Measurements from ENCODE around the gene DOCK6.

DOCK6 gene

DNA sequence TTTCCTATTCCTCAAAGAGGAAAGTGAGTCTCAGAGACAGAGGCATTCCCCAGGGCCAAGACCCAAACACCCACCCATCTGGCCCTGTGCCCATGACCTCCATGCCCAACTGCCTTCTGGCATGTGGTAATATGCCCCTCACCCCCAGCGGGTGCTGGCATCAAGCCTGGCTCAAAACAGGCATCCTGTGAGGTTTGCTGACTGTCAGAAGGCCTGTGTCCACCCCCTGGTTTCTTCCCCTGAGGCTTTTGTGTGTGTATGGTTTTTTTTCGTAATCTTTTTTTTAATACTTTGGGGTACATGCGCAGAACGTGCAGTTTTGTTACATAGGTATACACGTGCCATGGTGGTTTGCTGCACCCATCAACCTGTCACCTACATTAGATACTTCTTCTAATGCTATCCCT is 57.4 kb downstream of the DOCK6 start:
- TF ChIP-seq, protein P1, sequence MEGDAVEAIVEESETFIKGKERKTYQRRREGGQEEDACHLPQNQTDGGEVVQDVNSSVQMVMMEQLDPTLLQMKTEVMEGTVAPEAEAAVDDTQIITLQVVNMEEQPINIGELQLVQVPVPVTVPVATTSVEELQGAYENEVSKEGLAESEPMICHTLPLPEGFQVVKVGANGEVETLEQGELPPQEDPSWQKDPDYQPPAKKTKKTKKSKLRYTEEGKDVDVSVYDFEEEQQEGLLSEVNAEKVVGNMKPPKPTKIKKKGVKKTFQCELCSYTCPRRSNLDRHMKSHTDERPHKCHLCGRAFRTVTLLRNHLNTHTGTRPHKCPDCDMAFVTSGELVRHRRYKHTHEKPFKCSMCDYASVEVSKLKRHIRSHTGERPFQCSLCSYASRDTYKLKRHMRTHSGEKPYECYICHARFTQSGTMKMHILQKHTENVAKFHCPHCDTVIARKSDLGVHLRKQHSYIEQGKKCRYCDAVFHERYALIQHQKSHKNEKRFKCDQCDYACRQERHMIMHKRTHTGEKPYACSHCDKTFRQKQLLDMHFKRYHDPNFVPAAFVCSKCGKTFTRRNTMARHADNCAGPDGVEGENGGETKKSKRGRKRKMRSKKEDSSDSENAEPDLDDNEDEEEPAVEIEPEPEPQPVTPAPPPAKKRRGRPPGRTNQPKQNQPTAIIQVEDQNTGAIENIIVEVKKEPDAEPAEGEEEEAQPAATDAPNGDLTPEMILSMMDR (IDR thresholded peaks at IDR 0.05; ENCODE audit: low read depth, low read length), result no peak
- DNase-seq (ENCODE audit: extremely low read depth, low read depth), result no peak

DNA sequence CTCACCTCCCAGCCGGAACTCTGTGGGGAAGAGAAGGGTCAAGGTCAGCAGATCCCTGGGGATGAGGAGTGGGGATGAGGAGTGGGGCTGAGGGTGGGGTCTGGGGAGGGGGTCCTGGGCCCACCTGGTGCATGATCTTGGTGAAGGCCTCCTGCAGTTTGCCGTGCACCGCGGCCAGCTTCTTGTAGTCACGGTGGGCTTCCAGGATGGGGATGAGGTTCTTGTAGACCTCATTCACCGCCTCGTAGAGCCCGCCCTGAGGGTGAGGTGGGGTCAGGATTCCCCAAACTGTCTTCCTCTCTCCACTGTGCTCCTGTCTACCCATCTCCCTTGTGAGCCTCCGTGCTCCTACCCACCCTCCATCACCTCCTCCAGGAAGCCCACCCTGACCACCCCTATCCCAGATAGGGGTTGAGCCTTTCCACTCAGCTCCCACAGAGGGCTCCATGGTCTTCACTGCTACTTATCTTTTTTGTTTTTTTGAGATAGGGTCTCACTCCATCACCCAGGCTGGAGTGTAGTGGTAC is 58.2 kb downstream of the DOCK6 start:
- no peak for DNase-seq (ENCODE audit: extremely low read depth, low read depth)
- TF ChIP-seq, protein P1 (IDR thresholded peaks at IDR 0.05; ENCODE audit: low read depth, low read length), result no peak

DNA sequence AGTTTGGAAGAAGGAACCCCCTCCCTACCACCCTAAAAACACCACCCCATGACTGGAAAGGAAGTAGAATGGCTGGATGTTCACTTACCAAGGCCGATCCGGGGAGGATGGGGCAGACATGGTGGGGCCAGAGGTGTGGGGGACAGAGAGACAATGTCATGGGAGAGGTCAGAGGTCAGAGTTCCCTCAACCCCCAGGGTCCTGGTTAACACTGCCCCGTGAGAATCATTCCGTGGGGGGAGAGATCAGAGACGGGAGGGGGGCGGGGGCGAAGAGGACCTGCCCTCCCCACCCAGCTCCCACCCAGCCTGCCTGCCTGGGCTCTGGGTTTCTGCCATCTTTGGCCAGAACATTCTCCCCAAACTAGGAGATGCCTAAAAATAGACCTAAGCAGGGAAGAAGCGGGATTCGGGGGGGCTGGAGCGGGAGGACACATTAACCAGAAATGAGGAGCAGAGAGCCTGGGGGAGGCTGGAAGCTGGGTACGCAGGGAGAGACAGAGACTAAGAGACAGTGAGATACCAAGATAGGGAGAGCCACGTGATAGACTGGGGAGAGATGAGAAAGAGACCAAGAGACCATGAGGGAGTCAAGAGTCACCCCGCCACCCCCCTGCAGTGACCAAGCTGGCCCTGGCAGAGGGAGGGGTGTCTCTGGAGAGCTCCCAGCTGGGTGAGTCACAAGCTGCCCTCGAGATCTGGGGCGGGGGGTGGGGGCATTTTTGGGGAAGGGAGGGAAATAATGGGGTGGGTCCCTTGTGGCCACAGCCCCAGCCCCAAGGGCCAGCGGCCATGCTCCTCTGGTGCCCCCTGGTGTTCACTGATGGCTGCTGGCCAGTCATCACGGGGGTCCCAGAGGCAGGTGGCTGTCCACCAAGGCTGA is 58.9 kb downstream of the DOCK6 start:
- TF ChIP-seq, protein P1 (IDR thresholded peaks at IDR 0.05; ENCODE audit: low read depth, low read length), result peak; percentile 90
- DNase-seq (ENCODE audit: extremely low read depth, low read depth), result peak; percentile 55

DNA sequence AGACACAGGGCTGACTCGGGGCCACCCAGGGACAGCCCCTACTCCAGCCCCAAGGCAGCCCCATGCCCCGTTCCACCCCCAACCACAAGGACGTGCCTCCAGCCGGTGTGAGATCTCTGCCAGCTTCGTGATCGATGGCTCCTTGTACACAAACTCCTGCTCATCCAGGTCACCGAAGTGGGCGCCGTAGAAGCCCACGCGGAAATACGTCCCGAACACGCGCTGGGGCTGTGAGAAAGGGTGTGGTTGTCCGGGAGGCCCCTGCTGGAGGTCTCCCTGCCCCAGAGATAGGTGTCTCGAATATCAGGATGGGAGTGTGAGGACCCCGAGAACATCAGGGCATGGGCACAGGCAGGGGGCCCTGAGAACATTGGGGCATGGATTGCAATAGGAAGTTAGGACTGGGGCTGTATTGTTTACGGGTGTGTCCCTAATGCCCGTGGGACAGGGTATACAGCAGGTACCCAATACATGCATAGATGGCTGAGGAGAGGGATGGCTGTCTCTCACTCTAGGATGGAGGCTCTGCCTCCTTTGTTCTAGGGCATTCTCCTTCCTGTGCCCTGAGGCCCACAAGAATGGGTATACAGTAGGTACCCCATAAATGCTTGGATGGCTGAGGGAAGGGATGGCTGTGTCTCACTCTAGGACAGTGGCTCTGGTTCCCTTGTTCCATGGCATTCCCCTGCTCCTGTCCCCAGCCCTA is 59.7 kb downstream of the DOCK6 start:
- TF ChIP-seq, protein P1 (IDR thresholded peaks at IDR 0.05; ENCODE audit: low read depth, low read length), result no peak
- no peak for DNase-seq (ENCODE audit: extremely low read depth, low read depth)

DNA sequence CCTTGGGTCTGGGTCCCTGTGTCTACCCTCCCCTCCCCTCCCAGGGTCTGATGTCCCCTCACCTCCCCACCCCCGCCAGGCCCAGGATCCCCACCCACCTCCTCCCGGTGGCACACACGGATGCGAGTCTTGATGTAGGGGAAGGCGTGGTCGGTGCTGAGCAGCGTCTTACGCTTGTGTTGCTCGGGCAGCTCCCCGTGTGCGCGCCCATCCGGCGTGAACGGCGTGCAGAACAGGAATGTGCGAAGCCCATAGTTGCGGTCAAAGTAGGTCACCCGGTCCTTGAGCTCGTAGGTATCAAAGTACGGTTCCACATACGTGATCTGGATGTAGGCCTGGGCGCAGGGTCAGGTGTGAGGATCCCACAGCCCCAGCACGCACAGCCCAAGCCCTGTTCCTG is 60.5 kb downstream of the DOCK6 start:
- TF ChIP-seq, protein P1 (IDR thresholded peaks at IDR 0.05; ENCODE audit: low read depth, low read length), result no peak

DNA sequence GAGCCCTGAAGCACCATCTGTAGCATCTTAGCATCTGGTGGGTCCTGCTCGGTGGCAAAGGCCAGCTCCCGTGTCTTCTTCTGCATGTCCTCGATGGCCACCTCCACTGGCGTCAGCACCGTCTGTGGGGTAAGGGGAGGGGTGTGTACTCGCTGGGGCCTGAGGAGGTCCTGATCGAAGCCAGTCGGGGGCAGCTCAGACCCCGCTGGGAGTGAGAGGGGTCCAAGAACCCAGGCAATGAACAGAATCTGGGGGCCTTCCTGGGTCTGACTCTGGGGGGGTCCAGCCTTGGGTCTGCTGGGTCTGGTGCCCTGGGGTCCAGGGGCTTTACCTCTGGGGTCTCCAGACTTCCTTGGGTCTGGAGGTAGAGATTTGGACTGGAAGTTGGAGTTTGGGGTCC is 61.4 kb downstream of the DOCK6 start:
- no peak for DNase-seq (ENCODE audit: extremely low read depth, low read depth)
- TF ChIP-seq, protein P1 (IDR thresholded peaks at IDR 0.05; ENCODE audit: low read depth, low read length), result no peak

More for the DNA sequence above, 60.5 kb downstream of the DOCK6 start:
- DNase-seq (ENCODE audit: extremely low read depth, low read depth), result no peak
